ENCODE results near the gene MTAP. TPM values are rescaled to one million over a fixed set of nuclear protein-coding genes. Genes with fewer than 3 reads are reported as not detected.

MTAP gene
- 73.4 and 77.4 TPM in 2 replicates for total RNA-seq (ENCODE audit: low replicate concordance)
- long read RNA-seq, full-length matches to known transcripts: 205 of 232 reads
- long read RNA-seq, partial matches to known transcripts: 6 of 232 reads
- long read RNA-seq, other reads (novel, unspliced or antisense): 21 of 232 reads

GRCh38 chr9:21802418-21803000, at the start of gene MTAP:
MTAP (plus strand) TSS chr9:21802636; CDS start chr9:21802749, 113 bp downstream.
- Mint-ChIP-seq H3K36me3 (peaks cover 13% of the 10 kb centered on the region), H3K27ac (peak within 1 kb of the TSS; percentile 98), H3K27me3 (peaks cover 16% of the 10 kb centered on the region), H3K4me3 (peak within 1 kb of the TSS; percentile 99), H3K9me3 (no peaks in the 10 kb centered on the region), H3K4me1 (ENCODE audit: unreplicated experiment) (peaks cover 28% of the 10 kb centered on the region)
- DNase-seq (ENCODE audit: extremely low spot score, unreplicated experiment): peak; percentile 88
- no peak for TF ChIP-seq CTCF (conservative IDR thresholded peaks at IDR 0.05)

DNA sequence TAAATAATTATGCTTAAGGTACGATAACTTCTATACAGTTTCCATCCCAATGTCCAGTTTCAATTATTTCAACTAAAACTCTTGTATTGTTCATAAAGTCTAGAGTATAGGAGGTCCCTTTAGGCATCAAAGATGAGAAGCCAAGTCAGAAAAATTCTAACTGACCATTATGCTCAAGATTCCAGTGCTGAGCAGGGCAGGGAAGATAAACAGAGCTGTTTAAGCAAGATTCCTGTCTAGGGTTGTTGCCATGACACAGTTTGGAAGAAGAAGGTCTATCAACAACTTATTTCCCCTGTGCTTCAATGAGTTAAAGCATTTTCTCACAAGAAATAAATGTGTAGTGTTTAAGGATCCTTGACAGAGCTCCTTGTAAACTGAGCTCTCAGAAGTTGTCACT, 48.9 kb upstream of the MTAP start:
- H3K4me3 Mint-ChIP-seq: no peak overlapping the region
- peaks cover 26% of the 10 kb centered on the region for H3K27me3 Mint-ChIP-seq
- H3K27ac Mint-ChIP-seq: no peak overlapping the region
- H3K36me3 Mint-ChIP-seq: no peaks in the 10 kb centered on the region
- peaks cover 4% of the 10 kb centered on the region for H3K9me3 Mint-ChIP-seq
- no peaks in the 10 kb centered on the region for H3K4me1 Mint-ChIP-seq (ENCODE audit: unreplicated experiment)
- no peak for DNase-seq (ENCODE audit: extremely low spot score, unreplicated experiment)
- TF ChIP-seq CTCF (conservative IDR thresholded peaks at IDR 0.05): no peak

- Mint-ChIP-seq H3K27me3 (peaks cover 29% of the 10 kb centered on the region), H3K36me3 (no peaks in the 10 kb centered on the region), H3K9me3 (peaks cover 4% of the 10 kb centered on the region), H3K27ac (no peak overlapping the region), H3K4me3 (no peak overlapping the region), H3K4me1 (ENCODE audit: unreplicated experiment) (no peaks in the 10 kb centered on the region)
- DNase-seq (ENCODE audit: extremely low spot score, unreplicated experiment): no peak
- TF ChIP-seq CTCF (conservative IDR thresholded peaks at IDR 0.05): no peak
Measured at GRCh38 chr9:21754741-21755140, 47.7 kb upstream of the MTAP start.

DNA sequence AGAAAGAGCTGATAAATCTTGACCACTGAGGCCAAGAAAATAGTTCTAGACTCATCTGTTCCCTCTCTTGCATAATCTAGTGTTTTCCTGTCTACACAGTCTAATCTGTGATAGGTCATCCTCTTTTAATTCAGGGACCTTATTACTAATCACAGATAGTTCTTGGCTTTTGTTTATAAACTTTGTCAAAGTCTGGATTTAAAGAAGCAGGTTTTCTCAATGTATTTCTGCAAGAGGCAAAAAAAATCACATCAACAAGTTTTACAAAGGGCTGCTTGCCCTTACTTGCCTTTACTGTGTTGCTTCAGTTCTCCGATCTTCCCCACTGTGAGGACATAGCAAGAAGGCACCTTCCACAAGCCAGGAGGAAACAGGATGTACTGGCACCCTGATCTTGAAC, 43.9 kb upstream of the MTAP start:
- no peak for DNase-seq (ENCODE audit: extremely low spot score, unreplicated experiment)
- H3K9me3 Mint-ChIP-seq: peaks cover 4% of the 10 kb centered on the region
- no peak for TF ChIP-seq CTCF (conservative IDR thresholded peaks at IDR 0.05)
- H3K36me3 Mint-ChIP-seq: no peaks in the 10 kb centered on the region
- H3K4me3 Mint-ChIP-seq: no peak overlapping the region
- no peaks in the 10 kb centered on the region for H3K4me1 Mint-ChIP-seq (ENCODE audit: unreplicated experiment)
- H3K27ac Mint-ChIP-seq: no peak overlapping the region
- H3K27me3 Mint-ChIP-seq: peaks cover 27% of the 10 kb centered on the region

GRCh38 chr9:21761309-21761901, 41.0 kb upstream of the MTAP start:
- no peak for DNase-seq (ENCODE audit: extremely low spot score, unreplicated experiment)
- H3K36me3 Mint-ChIP-seq: no peaks in the 10 kb centered on the region
- no peak overlapping the region for H3K4me3 Mint-ChIP-seq
- H3K9me3 Mint-ChIP-seq: no peaks in the 10 kb centered on the region
- peaks cover 19% of the 10 kb centered on the region for H3K27me3 Mint-ChIP-seq
- TF ChIP-seq CTCF (conservative IDR thresholded peaks at IDR 0.05): no peak
- H3K4me1 Mint-ChIP-seq (ENCODE audit: unreplicated experiment): no peaks in the 10 kb centered on the region
- no peak overlapping the region for H3K27ac Mint-ChIP-seq

Measured in type B pancreatic cell (in vitro differentiated cells).